Caki2 (cell line): ENCODE results near the gene SCT. TPM values are rescaled to one million over a fixed set of nuclear protein-coding genes. Genes with fewer than 3 reads are reported as not detected.

ENCODE experiments used
- DNase-seq: peaks from one replicate; pipeline ENCODE4 v3.0.0-alpha.2; 2015; ENCODE audit warnings: low read depth
- in situ Hi-C: cut with HindIII; loops from 2 replicates; pipeline ENCODE4 v1.10.0; 2016; ENCODE audit warnings: low sequenced_read_pairs, low pct_unique_long_range_greater_than_20kb, mixed read lengths
- total RNA-seq: library from RNA; depleted of rRNA; stranded (reverse); fragments of >200 nt; shearing (Covaris generic); gene quantifications from 2 replicates; pipeline ENCODE4 v1.2.3, GENCODE V29; 2014; ENCODE audit warnings: low replicate concordance

The SCT gene
- total RNA-seq, 1 experiment from 2014 or later: not detected

DNA sequence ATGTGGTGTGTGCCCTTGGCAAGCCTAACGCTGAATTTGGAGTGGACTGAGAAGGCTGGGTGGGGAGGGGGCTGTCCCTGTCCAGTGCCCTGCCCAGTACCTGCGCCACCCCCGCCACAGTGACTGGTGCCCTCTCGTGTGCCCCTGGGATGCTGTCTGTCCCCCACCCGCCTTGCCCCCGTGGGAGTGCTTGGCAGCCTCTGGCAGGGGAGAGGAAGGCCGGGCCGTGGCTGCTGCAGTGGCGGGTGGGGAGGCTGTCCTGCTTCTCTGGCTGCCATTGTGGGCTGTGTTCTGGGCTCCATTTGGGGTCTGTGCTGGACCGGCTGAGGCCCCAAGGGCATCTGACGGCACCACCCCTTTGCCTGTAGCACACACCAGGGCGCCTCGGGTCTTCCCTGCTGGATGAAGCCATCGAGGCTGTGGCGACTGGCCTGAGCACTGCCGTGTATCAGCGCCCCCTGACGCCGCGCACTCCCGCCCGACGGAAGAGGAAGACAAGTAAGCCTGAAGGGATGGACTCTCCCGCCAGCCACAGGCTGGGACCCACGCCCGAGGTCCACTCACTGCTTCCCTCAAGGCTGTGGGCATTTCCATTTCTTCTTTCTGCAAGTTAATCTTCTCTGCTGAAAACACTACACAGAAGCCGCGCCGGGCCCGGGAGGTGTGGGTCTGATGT lies 28.8 kb downstream of the SCT start:
- in situ Hi-C loops: no loop called here
- DNase-seq: no peak

DNA sequence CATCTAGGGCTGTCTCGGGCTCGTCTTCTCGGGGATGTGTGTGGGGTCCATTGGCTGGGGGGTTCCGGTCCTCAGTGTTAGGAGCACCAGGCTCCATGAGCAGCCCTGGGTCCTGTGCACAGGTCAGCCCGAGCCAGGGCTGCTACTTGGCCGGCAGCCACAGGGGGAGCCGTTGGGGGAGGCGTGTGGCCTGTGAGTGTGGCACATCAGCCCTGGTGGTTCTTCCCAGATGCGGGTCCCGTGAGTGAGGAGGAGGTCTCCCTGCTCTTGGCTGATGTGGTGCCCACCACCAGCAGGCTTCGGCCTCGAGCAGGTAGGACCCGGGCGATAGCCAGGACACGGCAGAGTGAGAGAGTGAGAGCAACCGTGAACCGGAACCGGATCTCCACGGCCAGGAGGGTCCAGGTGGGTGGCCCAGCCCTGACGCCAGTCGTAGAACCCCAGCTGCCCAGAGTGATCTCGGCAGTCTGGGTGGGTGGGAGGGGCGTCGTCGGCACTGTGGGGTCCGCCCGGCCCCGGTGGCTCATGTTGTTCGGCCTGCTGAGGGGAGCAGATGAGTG lies 29.7 kb downstream of the SCT start:
- no peak for DNase-seq
- in situ Hi-C loops: no loop called here

DNA sequence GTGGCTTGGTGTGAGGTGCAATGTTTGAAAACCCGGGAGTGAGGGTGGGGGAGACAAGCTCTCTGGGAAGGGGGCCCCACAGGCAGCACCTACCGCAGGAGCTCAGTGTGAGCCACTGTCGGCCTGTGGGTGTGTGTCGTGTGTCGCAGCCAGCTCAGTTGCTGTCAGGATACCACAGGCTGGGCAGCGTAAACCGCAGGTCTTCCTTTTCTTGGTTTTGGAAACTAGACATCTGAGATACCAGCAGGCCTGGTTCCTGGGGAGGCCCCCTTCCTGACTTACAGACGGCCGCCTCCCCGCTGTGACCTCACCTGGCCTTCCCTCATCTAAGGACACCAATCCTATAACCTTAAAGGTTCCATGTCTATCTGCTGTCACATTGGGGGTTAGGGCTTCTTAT lies 30.6 kb downstream of the SCT start:
- in situ Hi-C loops: no loop called here
- no peak for DNase-seq

DNA sequence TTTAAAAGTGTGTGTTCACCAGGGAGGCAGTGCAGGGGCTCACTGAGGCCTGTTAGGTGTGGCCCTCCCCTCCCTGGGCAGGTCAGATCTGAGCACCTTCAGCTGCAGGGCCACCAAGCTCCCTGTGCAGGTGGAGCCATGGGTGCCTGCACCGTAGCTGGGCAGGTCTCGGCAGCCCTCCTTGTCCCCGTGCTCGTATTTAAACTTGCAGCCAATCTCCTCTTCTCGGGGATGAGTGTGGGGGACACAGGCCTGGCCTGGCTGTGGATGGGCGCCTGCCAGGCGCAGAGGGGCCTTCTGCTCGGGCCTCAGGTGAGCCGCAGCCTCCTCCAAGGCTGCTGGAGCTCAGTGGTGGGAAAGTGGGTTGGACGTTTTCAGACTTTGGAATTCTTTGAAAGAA lies 31.6 kb downstream of the SCT start:
- in situ Hi-C loops: no loop called here
- DNase-seq: no peak

DNA sequence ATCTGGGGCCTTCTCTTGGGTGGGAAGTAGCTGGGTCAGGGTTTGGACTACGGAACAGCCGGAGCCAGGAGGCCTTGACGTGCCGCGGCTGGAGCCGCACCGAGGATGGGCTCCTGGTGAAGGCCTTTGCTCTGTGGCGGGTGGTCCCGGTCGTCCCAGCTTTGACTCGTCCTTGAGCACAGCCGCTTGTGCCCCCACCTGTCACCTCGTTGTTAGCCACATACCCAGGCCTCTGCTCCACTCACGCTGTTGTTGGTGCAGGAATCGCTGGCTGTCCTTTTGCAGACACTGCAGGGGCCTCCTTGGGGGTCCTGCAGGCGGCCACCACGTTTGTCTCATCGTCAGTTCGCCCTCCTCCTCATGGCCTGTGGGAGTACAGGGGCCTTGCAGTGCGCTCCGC lies 33.6 kb downstream of the SCT start:
- in situ Hi-C loops: no loop called here

DNA sequence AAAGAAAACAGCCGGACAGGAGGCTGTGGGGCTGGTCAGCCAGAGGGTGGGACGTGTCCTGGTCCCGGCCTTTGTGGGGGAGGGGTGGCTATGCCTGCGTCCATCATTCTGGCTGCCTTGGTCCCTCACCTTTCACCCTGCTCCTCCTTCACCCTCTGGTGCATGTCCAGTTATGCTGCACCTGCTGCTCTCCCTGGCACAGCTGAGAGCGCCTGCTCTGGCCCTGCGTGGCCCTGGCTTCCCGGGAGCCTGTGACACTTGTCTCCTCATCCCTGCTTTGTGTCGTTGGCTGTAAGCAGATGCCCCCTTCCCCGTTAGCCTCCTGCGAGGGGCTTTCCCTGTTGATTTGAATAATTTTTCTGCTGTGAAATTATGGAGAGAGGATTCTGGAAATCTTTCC lies 34.1 kb downstream of the SCT start:
- in situ Hi-C loops: no loop called here
- no peak for DNase-seq

More for the DNA sequence above, 33.6 kb downstream of the SCT start:
- no peak for DNase-seq

DNA sequence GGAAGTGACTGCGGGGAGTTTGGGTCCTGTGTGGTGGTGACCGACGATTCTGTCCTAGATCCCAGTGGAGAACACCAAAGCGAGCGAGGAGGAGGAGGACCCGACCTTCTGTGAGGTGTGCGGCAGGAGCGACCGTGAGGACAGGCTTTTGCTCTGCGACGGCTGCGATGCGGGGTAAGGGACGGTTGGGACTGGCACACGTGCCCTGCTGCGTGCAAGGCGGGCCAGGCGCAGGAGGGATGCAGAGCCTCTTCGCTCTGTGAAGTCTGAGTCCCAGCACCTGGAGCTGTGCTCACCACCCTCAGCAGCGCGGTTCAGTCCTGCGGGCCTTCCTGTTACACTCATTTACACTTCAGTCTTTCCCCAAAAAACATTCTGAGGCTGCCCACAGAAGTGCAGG lies 34.5 kb downstream of the SCT start:
- no peak for DNase-seq
- in situ Hi-C loops: no loop called here

DNA sequence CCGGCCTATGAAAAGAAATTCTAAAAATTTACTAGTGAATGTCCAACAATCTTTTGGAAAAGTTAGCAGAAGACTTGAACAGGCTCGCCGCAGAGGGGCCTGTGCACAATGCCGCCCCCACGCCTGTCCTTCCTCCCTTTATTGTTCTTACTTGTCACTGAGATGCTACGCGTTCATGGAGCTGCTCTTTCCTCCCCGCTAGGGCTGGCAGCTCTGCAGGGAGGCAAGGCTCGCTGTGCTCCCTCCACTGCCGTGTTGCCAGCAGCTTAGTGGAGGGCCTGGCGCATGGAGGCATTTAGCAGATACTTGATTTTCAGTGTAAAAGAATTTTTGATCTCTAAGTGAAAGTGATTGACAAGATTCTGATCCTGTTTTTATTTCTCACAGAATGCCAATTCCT lies 36.0 kb downstream of the SCT start:
- DNase-seq: no peak
- in situ Hi-C loops: no loop called here

DNA sequence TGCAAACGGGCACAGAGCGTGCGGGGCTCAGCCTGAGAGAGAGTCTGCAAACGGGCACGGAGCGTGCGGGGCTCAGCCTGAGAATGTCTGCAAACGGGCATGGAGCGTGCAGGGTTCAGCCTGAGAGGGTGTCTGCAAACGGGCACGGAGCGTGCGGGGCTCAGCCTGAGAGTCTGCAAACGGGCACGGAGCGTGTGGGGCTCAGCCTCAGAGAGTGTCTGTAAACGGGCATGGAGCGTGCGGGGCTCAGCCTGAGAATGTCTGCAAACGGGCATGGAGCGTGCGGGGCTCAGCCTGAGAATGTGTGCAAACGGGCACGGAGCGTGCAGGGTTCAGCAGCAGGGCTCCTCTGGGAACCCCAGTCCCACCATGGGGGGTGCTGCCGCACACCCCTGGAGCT lies 37.2 kb downstream of the SCT start:
- DNase-seq: no peak
- in situ Hi-C loops: no loop called here

DNA sequence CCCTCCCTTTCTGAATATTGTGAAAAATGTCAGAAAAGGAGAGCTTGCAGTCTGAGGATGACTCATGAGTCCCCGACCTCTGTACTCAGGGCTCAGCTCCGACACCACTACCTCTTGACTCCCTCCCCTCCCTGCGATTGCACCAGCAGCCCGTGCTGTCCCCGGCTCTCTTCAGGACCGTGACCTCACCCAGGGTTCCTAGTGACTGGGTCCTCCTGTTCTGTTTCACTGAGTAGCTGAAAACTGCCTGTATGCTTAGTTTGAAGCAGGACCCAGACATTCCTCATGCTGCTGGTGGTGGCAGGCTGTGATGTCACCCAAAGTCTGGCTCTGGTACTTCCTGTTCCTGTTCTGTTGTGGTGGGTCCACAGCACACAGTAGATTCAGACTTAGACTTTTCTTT lies 39.0 kb downstream of the SCT start:
- in situ Hi-C loops: no loop called here
- peak; percentile 83 for DNase-seq

DNA sequence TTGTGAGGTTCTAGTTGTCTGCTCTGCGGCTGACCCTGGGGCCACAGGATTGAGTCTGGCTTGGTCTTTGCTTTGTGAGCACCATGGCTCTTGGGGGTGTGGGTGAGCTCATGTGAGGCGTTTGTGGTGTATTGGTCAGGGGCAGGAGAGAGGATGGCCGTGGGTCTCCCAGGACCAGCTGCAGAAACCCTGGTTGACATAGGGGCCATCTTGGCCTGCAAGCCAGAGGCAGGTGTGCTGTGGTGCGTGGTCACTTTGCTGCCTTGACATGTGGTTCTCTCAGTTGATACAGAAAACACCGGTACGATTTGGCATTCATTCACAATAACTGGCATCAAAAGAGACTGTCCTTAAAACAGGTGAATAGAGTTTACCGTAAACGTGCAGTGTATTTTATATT lies 39.4 kb downstream of the SCT start:
- no peak for DNase-seq
- in situ Hi-C loops: no loop called here

DNA sequence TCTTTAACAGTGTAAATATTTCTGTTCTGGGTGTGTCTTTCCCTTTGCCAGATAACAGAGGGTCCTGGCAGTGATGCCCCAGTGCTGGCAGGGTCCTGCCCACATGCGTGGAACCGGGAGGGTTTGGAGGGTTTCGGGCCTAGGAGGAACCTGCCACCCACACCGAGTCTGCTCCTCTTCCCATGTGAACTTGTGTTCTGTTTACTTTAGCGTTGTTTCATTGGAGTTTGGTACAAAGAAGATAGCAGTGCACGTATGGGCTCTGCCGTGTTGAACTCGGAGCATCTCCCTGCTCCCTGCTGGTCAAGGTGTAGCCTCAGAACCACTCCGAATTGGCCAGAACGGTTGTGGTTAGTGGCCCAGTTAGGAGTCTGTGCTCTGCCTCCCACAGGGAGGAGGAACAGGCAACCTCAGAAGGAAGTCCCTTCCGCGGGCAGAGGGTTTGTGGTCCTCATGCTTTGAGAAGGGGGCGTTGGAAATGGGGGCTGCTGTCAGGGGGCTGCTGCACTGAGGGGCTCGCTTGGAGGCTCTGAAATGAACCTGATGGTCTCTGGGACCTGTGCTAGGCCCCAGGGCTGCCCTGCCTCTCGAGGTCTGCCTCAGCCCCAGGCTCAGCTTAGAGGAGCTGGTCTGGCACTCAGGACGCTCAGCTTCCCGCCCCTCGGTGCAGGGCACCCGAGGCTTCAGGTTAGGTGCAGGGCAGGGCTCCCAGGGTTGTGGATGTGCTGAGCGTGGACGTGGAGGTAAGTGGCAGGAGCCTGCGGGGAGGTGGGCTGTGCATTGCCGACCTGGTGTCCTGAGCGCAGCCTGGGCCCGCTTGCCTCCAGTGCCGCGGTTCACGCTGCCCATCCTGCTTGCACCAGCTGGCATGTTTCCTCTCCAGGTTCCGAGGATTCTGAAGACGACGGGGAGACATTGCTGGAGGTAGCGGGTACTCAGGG lies 40.3 kb downstream of the SCT start:
- DNase-seq: no peak
- in situ Hi-C loops: no loop called here

DNA sequence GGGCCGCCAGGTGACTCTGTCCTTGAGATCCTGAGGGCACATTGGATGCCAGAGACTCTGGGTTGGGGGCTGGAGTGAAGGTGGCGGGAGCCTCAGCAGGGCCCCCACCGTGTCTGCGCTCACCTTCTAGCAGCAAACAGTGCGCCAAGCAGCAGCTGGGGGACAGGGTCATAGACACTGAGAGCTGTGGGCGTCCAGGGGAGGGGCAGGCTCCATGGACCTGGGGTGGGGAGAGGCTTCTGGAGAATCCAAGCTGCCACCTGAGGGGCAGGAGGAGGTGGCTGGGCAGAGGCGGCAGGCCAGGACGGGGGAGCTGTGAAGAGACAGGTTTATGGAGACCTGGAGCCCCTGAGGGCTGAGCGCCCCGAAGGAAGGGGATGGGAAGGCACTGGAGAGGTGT lies 42.7 kb downstream of the SCT start:
- in situ Hi-C loops: no loop called here
- DNase-seq: no peak

DNA sequence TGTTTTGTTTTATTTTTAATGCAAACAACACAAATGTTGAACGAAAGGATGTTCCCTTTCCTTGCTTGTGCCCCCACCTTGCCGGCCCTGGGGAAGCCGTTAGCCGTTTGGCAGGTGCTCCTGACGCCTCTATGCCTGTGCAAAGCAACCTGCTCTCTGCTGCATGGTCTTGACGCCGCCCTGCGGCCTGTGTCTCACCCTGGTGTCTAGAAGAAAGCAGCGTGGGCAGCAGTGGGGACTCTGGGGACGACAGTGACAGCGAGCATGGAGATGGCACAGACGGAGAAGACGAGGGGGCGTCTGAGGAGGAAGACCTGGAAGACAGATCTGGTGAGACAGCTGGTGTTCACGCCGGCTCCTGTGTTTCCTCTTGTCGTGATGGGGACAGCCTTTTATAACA lies 45.2 kb downstream of the SCT start:
- DNase-seq: no peak
- in situ Hi-C loops: no loop called here

DNA sequence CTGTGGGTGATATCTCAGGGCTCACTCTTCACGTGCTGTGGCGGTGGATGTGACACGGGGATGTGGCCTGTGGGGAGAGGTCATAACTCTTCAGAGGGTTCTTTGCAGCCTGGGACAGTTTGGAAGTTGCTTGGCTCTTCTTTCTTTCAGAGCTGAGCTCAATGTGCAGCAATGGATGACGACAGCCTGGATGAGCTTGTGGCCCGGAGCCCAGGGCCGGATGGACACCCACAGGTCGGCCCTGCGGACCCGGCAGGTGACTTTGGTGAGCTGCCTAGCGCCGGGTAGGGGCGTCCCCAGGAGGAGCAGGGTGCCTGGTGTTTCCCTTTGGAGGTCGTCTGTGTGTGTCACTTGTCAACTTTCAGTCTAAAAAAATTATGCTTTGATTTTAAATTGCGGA lies 45.6 kb downstream of the SCT start:
- no peak for DNase-seq
- in situ Hi-C loops: no loop called here

DNA sequence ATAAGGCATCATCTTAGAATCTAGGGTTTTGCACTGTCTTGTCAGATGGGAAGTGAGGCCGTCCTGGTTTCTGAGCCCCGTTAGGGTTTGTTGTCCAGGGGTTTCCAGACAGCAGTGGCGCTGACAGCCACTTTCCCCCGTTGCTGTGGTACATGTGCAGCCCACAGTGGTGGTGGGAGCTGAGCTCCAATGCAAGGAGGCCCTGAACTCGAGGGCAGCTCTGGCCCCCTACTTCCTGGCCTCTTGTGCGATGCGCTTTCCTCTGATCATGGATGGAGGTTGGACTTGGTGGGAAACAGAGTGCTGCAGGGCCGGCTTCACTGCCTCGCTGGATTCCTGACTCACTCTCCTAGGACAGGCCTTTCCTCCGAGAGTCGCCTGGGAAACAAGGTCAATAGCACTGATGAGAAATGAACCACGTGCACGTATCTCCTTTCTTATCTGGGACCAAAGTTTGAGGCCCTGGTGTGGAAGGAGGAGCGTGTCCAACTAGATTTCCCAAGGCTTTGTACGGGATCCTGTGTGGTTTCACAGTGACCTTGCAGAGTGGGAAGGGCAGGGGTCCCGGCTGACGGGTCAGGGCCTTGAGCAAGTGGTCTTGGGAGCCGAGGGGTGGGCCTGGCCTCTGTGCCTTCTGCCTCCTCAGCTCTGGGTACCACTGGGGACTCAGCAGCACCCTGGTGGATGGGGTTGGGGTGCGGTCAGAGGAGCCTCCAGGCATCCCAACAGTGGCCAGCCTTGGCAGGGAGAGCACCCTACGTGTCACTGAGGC lies 47.0 kb downstream of the SCT start:
- DNase-seq: peak; percentile 50
- in situ Hi-C loops: no loop called here

DNA sequence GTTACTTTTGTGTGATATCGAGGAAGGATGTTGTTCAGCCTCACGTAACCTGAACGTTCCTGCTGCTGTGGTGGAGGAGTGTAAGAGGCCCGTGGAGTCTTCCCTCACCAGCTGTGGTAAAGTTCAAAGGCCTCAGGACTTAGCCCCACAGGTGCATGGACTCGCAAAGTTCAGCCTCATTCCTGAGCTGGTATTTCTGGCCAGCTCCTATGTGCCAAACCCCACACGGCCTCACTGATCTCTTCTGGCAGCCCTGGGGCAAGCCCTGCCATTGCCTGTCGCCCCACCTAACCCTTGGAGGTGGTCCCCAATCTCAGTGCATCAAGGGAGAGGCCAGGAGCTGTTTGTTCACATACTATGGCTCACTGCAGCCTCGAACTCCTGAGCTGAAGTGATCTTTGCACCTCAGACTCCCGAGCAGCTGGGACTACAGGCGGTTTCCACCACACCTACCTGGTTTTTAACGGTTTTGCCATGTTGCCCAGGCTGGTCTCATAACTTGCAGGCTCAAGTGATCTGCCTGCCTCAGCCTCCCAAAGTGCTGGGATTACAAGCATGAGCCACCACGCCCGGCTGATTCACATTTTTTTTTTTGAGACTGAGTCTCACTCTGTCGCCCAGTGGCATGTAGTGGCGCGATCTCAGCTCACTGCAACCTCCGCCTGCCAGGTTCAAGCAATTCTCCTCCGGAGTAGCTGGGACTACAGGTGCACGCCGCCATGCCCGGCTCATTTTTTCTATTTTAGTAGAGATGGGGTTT lies 48.5 kb downstream of the SCT start:
- DNase-seq: no peak
- in situ Hi-C loops: no loop called here

DNA sequence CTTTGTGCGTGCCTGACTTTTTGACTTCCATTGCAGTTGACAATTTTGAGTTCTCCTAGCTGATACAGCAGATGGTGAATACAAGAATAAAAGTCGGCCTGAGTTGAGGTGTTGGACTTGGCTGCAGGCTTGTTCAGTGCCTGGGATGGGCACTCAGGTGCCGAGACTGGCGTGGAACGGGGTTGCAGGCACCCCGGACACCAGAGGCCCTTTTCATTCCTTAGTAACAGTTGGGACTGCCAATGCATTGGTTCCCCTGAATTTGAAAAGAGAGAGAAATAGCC lies 49.4 kb downstream of the SCT start:
- in situ Hi-C loops: no loop called here
- DNase-seq: no peak
